Upper lobe of right lung (tissue), 1 donor: ENCODE measurements around the gene RNF150. TPM values are rescaled to one million over a fixed set of nuclear protein-coding genes. Genes with fewer than 3 reads are reported as not detected.
A peak's percentile ranks its signal among the peaks of the same experiment; 100 is the strongest.

Experiments
- ATAC-seq: fragments of 200-7000 bp; cut with Tn5 transposase; one replicate; pipeline ENCODE4 v1.9.1; 2020; ENCODE audit warnings: mild to moderate bottlenecking, moderate library complexity
- DNase-seq: peaks from one replicate; pipeline ENCODE4 v3.0.0-alpha.2; 2020
- H3K27ac ChIP-seq: fragments of 200-600 bp; one replicate; pipeline ENCODE4 v1.8.0; 2022
- H3K27me3 ChIP-seq: fragments of 200-600 bp; one replicate; pipeline ENCODE4 v1.8.0; 2022; ENCODE audit warnings: mild to moderate bottlenecking
- H3K36me3 ChIP-seq: fragments of 200-600 bp; one replicate; pipeline ENCODE4 v1.8.0; 2022
- H3K4me1 ChIP-seq: fragments of 200-600 bp; one replicate; pipeline ENCODE4 v1.8.0; 2022
- H3K4me3 ChIP-seq: fragments of 200-600 bp; one replicate; pipeline ENCODE4 v1.8.0; 2022; ENCODE audit warnings: mild to moderate bottlenecking
- H3K9me3 ChIP-seq: fragments of 200-600 bp; one replicate; pipeline ENCODE4 v1.8.0; 2022
- intact Hi-C: fragments of 100-400 bp; cut with DNase I; formaldehyde crosslinking; loops from one replicate; pipeline ENCODE4 v1.11.0; 2022
- total RNA-seq: library from RNA; stranded (reverse); fragmentation: NEBNext Ultra II Directional; extraction: Animal tissue kit (Norgen Biotek cat#: 25700); gene quantifications from one replicate; pipeline ENCODE4 v1.2.1, GENCODE V29; 2021
- TF ChIP-seq, protein P1 (sequence below): fragments of 200-600 bp; IDR thresholded peaks from one replicate; pipeline ENCODE4 v1.8.0; 2022; ENCODE audit warnings: antibody characterized with exemption
- donor health status: DM: no; HTN: yes; CAD: no; lungs with severe emphysema.

The RNF150 gene
- total RNA-seq, 1 donor from 2014 or later = 2.4 TPM

DNA sequence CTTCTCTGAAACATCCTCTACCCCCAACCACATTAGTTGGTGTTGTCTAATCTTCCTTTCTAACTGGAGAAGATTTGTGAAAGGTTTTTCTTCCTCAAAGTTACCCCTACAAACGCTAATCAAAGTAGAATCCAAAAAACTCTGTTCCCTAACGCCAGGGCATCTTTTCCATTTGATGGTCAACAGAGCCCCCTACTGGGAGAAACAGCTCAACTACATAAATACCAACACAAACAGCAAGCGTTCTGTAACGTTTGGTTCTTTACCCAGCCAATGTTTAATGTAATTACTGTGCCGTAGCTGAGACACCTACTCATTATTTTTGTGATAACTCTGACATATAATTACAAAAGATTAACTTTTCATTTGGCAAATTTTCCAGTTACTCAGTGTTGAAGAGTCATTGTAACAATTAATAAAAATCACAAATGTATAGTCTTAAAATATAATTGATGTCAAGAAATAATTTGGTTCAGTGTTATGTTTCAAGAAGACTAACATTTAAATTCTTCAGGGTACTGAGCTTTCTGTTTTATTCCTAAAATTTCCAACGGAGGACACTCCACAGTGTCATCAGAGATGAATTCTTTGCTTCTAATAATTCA lies 282.1 kb downstream of the RNF150 start:
- Histone ChIP-seq H3K36me3 (no peaks in the 10 kb centered on the region), H3K4me3 (no peak overlapping the region), H3K9me3 (no peaks in the 10 kb centered on the region), H3K27ac (no peak overlapping the region), H3K4me1 (no peaks in the 10 kb centered on the region), H3K27me3 (no peaks in the 10 kb centered on the region)
- ATAC-seq (peak; percentile 93), DNase-seq (no peak)
- intact Hi-C loops = loop anchor here (10.0 kb wide), 1 partner anchor 496 kb away; no protein-coding TSS in a partner anchor
- TF ChIP-seq, protein P1, sequence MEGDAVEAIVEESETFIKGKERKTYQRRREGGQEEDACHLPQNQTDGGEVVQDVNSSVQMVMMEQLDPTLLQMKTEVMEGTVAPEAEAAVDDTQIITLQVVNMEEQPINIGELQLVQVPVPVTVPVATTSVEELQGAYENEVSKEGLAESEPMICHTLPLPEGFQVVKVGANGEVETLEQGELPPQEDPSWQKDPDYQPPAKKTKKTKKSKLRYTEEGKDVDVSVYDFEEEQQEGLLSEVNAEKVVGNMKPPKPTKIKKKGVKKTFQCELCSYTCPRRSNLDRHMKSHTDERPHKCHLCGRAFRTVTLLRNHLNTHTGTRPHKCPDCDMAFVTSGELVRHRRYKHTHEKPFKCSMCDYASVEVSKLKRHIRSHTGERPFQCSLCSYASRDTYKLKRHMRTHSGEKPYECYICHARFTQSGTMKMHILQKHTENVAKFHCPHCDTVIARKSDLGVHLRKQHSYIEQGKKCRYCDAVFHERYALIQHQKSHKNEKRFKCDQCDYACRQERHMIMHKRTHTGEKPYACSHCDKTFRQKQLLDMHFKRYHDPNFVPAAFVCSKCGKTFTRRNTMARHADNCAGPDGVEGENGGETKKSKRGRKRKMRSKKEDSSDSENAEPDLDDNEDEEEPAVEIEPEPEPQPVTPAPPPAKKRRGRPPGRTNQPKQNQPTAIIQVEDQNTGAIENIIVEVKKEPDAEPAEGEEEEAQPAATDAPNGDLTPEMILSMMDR = peak; percentile 79

DNA sequence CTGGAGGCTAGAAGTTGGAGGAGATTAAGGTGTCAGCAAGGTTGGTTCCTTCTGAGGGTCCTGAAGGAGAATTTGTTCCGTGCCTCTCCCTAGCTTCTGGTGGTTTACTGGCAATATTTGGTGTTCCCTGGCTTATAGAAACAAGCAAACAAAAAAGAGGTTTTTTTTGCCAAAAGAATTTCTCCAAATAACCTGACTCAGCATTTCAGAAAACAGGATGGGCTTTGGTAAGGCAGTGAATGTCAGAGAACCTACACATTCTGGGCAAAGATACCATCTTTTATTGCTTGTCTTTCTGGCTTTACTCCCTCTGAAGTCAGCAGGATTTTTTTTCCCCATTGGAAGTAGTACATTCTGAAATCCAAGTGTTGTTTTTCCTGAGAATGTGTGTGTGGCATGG lies 283.7 kb downstream of the RNF150 start:
- intact Hi-C loops = no loop called here
- TF ChIP-seq, protein P1 = no peak
- Histone ChIP-seq H3K9me3 (no peaks in the 10 kb centered on the region), H3K4me3 (no peak overlapping the region), H3K27me3 (no peaks in the 10 kb centered on the region), H3K4me1 (no peaks in the 10 kb centered on the region), H3K27ac (no peak overlapping the region), H3K36me3 (no peaks in the 10 kb centered on the region)
- ATAC-seq (no peak), DNase-seq (no peak)

DNA sequence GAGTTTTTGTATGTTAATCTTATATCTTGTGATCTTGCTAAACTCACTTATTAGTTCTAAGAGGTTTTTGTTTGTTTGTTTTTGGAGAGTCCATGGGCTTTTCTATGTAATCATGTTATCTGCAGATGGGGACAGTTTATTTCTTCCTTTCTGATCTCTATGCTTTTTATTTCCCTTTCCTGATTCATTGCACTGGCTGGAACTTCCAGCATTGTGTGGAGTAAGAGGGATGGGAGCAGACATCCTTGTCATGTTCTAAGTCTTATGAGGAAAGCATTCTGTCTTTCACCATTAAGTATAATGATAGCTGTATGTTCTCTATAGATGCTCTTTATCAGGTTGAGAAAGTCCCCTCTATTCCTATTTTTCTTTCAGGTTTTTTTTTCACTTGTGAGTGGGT lies 286.5 kb downstream of the RNF150 start:
- H3K4me1 ChIP-seq = no peaks in the 10 kb centered on the region
- no peaks in the 10 kb centered on the region for H3K9me3 ChIP-seq
- no peak overlapping the region for H3K4me3 ChIP-seq
- no peak for DNase-seq
- H3K27ac ChIP-seq = no peak overlapping the region
- H3K36me3 ChIP-seq = no peaks in the 10 kb centered on the region
- H3K27me3 ChIP-seq = no peaks in the 10 kb centered on the region
- TF ChIP-seq, protein P1 = no peak
- no peak for ATAC-seq
- intact Hi-C loops = no loop called here

DNA sequence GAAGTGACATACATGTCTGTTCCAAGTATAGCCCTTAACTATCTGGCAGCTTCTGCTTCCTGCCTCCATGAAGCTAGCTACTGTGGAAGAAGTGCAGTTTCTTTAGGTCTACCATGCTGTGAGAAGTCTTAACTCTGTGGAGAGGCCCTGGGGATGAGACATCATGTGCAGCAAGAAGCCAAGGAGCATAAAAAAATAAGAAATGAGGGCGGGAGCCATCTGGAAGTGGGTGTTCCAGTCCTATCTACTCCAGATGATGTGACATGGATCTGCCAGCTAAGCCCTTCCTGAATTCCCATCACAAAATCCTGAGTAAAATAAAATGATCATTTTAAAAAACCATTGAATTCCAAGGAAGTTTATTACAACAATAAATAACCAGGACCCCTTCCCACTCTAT lies 289.2 kb downstream of the RNF150 start:
- Histone ChIP-seq H3K4me1 (no peaks in the 10 kb centered on the region), H3K36me3 (no peaks in the 10 kb centered on the region), H3K27me3 (no peaks in the 10 kb centered on the region), H3K27ac (no peak overlapping the region), H3K9me3 (no peaks in the 10 kb centered on the region), H3K4me3 (no peak overlapping the region)
- DNase-seq (no peak), ATAC-seq (no peak)
- intact Hi-C loops = no loop called here
- TF ChIP-seq, protein P1 = no peak

DNA sequence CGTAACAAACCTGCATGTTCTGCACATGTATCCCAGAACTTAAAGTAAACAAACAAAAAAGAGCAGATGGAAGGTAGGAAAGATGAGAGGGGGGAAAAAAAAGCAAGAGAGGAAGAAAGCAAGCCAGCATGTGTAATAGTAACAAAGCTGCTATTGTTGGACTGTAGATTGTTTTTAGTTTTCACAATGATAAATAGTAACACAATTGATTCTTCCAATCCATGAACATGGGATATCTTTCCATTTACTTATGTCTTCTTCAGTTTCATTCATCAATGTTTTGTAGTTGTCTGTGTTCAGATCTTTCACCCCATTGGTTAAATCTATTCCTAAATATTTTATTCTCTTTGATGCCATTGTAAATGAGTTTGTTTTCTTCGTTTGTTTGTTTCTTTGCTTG lies 292.1 kb downstream of the RNF150 start:
- intact Hi-C loops = no loop called here
- H3K27me3 ChIP-seq = no peaks in the 10 kb centered on the region
- no peaks in the 10 kb centered on the region for H3K4me1 ChIP-seq
- DNase-seq (no peak), ATAC-seq (no peak)
- H3K9me3 ChIP-seq = no peaks in the 10 kb centered on the region
- no peak overlapping the region for H3K27ac ChIP-seq
- no peak overlapping the region for H3K4me3 ChIP-seq
- H3K36me3 ChIP-seq = no peaks in the 10 kb centered on the region
- TF ChIP-seq, protein P1 = no peak
